ENCODE data around the gene YIF1B.

YIF1B gene

GRCh38 chr19:38331728-38332127 lies 16.0 kb upstream of the YIF1B start:
- DNase-seq (ENCODE audit: low spot score) = no peak
- H3K27ac ChIP-seq = no peak overlapping the region
- TF ChIP-seq CTCF (IDR thresholded peaks at IDR 0.05) = no peak
- no peak overlapping the region for H3K4me3 ChIP-seq

GRCh38 chr19:38329651-38330050 lies 13.9 kb upstream of the YIF1B start:
- Histone ChIP-seq H3K27ac (no peak overlapping the region), H3K4me3 (no peak overlapping the region)
- no peak for TF ChIP-seq CTCF (IDR thresholded peaks at IDR 0.05)
- DNase-seq (ENCODE audit: low spot score) = no peak

- DNase-seq (ENCODE audit: low spot score) = no peak
- Histone ChIP-seq H3K4me3 (no peak overlapping the region), H3K27ac (no peak overlapping the region)
- TF ChIP-seq CTCF (IDR thresholded peaks at IDR 0.05) = no peak
Measured at GRCh38 chr19:38326591-38326990, 10.8 kb upstream of the YIF1B start.

- DNase-seq (ENCODE audit: low spot score) = no peak
- Histone ChIP-seq H3K4me3 (no peak overlapping the region), H3K27ac (no peak overlapping the region)
- no peak for TF ChIP-seq CTCF (IDR thresholded peaks at IDR 0.05)
Measured at GRCh38 chr19:38324431-38324830, 8.7 kb upstream of the YIF1B start.

GRCh38 chr19:38323291-38323690 lies 7.5 kb upstream of the YIF1B start:
- peak overlapping the region in 1 of 2 donors; percentile 93 for H3K27ac ChIP-seq
- peak overlapping the region; percentile 81 for H3K4me3 ChIP-seq
- no peak for DNase-seq (ENCODE audit: low spot score)
- TF ChIP-seq CTCF (IDR thresholded peaks at IDR 0.05) = no peak

- peak; percentile 86 for DNase-seq (ENCODE audit: low spot score)
- H3K27ac ChIP-seq = peak overlapping the region; percentile 84 to 93
- peak overlapping the region; percentile 81 for H3K4me3 ChIP-seq
- no peak for TF ChIP-seq CTCF (IDR thresholded peaks at IDR 0.05)
Measured at GRCh38 chr19:38321646-38322196, 6.0 kb upstream of the YIF1B start.

GRCh38 chr19:38320969-38321339 lies 5.2 kb upstream of the YIF1B start:
- no peak for DNase-seq (ENCODE audit: low spot score)
- Histone ChIP-seq H3K4me3 (peak overlapping the region; percentile 81), H3K27ac (peak overlapping the region; percentile 84 to 93)
- no peak for TF ChIP-seq CTCF (IDR thresholded peaks at IDR 0.05)
